GM06990 (cell line): ENCODE results near the gene GGCT.

Source experiments
- DNase-seq: peaks from one replicate; pipeline ENCODE4 v3.0.0-alpha.2; 2011; ENCODE audit not compliant: insufficient read length; ENCODE audit errors: extremely low read depth
- H3K27me3 ChIP-seq: replicated peaks from 2 replicates; pipeline ENCODE4 v1.6.0; 2011; ENCODE audit warnings: low read length; ENCODE audit not compliant: control insufficient read depth, insufficient read depth
- H3K36me3 ChIP-seq: 2 replicates; pipeline ENCODE4 v1.5.1; 2011; ENCODE audit warnings: low read length; ENCODE audit not compliant: control insufficient read depth, insufficient read depth
- H3K4me3 ChIP-seq: replicated peaks from 2 replicates; pipeline ENCODE4 v1.5.1; 2011; ENCODE audit warnings: low read depth, mild to moderate bottlenecking, control low read depth, low read length
- CTCF ChIP-seq: IDR thresholded peaks from 2 replicates; pipeline ENCODE4 v1.5.1; 2011; ENCODE audit warnings: low read length, control low read depth, mild to moderate bottlenecking, inconsistent platforms; ENCODE audit not compliant: insufficient read depth, poor library complexity, severe bottlenecking

The GGCT gene

GRCh38 chr7:30451539-30452279 lies 52.9 kb downstream of the GGCT start:
- no peak for TF ChIP-seq CTCF
- peaks cover 16% of the 10 kb centered on the region for H3K36me3 ChIP-seq
- no peaks in the 10 kb centered on the region for H3K27me3 ChIP-seq
- H3K4me3 ChIP-seq: no peak overlapping the region
- DNase-seq: no peak

- no peaks in the 10 kb centered on the region for H3K27me3 ChIP-seq
- no peak for DNase-seq
- H3K4me3 ChIP-seq: no peak overlapping the region
- TF ChIP-seq CTCF: no peak
- peaks cover 16% of the 10 kb centered on the region for H3K36me3 ChIP-seq
Measured at GRCh38 chr7:30450983-30451497, 53.6 kb downstream of the GGCT start.

GRCh38 chr7:30450240-30450982 lies 54.2 kb downstream of the GGCT start:
- no peak for TF ChIP-seq CTCF
- peaks cover 16% of the 10 kb centered on the region for H3K36me3 ChIP-seq
- no peak overlapping the region for H3K4me3 ChIP-seq
- DNase-seq: no peak
- H3K27me3 ChIP-seq: no peaks in the 10 kb centered on the region

DNA sequence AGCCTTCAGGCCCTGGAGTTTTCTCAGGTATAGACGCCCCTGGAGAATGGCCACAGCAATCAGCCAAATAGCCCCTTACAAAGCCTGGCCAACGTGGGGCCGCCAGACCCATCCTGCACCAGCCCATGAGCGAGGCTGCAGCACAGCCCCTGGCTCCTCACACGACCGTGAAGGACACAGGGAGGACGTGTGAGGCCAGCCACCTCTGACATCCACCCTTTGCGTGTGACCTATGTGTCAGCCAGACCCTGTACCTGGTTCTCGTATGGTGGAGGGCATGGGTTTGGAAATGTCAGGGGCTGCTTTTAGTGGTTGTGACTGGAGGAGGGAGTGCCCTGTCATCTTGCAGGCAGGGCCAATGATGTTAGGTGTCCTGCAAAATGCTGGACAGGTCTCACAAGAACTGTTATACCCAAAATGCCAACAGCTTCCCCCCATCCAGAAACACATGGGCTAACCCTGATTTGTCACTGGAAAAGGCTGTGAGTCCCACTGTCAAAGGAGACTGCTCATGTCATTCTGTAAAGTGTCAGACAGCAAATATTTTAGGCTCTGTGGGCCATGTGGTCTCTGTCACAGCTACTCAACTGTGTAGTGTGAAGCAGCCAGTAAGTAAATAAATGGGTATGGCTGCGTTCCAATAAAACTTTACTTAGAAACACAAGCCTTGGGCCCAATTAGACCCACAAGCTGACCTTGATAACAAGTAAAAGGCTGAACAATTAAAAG lies 56.0 kb downstream of the GGCT start:
- Histone ChIP-seq H3K36me3 (peaks cover 16% of the 10 kb centered on the region), H3K4me3 (no peak overlapping the region), H3K27me3 (no peaks in the 10 kb centered on the region)
- DNase-seq: no peak
- no peak for TF ChIP-seq CTCF

DNA sequence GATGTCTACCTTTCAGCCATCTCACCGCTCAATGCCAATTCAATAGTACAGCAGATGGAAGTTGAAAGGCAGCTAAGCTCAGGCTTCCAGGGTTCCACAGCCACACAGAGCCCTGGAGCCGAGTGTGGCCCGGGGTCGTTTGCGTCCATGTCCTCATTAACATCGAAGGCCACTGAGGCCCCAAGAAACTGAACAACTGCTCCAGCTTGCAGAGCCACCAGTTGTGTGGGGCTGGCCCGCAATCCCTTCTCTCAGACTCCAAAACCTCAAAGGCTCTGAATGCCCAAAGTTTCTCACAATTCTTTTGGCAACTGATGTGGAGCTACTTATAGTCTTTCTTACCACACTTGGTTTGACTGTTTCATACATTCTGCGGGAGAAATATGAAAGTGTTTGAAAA lies 57.2 kb downstream of the GGCT start:
- Histone ChIP-seq H3K36me3 (peaks cover 14% of the 10 kb centered on the region), H3K27me3 (no peaks in the 10 kb centered on the region), H3K4me3 (no peak overlapping the region)
- DNase-seq: no peak
- TF ChIP-seq CTCF: no peak
